B cell (primary cell): ENCODE data around the gene CPNE2. TPM values are rescaled to one million over a fixed set of nuclear protein-coding genes. Genes with fewer than 3 reads are reported as not detected.

ENCODE experiments used
- ATAC-seq: fragments of 200-7000 bp; cut with Tn5 transposase; one replicate; pipeline ENCODE4 v1.10.0; 2021; ENCODE audit warnings: low read depth, mild to moderate bottlenecking, moderate number of reproducible peaks, moderate library complexity
- CTCF ChIA-PET: fragments of 350-600 bp; sonication (Branson Sonifier 250); formaldehyde crosslinking; loops from one replicate; lab custom pipeline; 2021; ENCODE audit warnings: antibody characterized with exemption, inconsistent platforms; lab: Charles Lee
- POLR2A ChIA-PET: fragments of 350-600 bp; sonication (Branson Sonifier 250); formaldehyde crosslinking; loops from one replicate; lab custom pipeline; 2021; ENCODE audit warnings: antibody characterized with exemption; lab: Charles Lee
- DNase-seq: peaks from one replicate; pipeline ENCODE4 v3.0.0; 2013
- H2AFZ ChIP-seq: 2 replicates; pipeline ENCODE4 v1.6.1; 2012; ENCODE audit warnings: mild to moderate bottlenecking, low read depth, low read length; ENCODE audit not compliant: insufficient read depth, poor library complexity, severe bottlenecking
- H3K27ac ChIP-seq, 2 donors: 1 replicate in 1 of 2; 2 replicates in 1 of 2; pipeline ENCODE4 v1.5.1; 2012 to 2013; ENCODE audit warnings: low read length in 2 of 2, mild to moderate bottlenecking in 2 of 2, moderate library complexity in 1 of 2
- H3K27me3 ChIP-seq, 4 experiments: fragments of 200-600 bp in 1 of 4; sonication (generic) in 1 of 4; replicated peaks in 1 of 4; 1 replicate in 2 of 4; 2 replicates in 2 of 4; pipeline versions ENCODE4 v1.6.1 to v1.7.0; 2013 to 2016; ENCODE audit warnings: low read length in 3 of 4, mild to moderate bottlenecking in 2 of 4, mixed read lengths in 1 of 4, moderate library complexity in 1 of 4; ENCODE audit not compliant: insufficient read depth in 4 of 4, control insufficient read depth in 3 of 4; ENCODE audit errors: control extremely low read depth in 1 of 4
- H3K36me3 ChIP-seq, 2 experiments: replicated peaks in 1 of 2; 1 replicate in 1 of 2; 2 replicates in 1 of 2; pipeline versions ENCODE4 v1.6.1 to v1.7.1; 2013; ENCODE audit warnings: low read length in 1 of 2; ENCODE audit not compliant: insufficient read depth in 2 of 2, control insufficient read depth in 1 of 2; ENCODE audit errors: control extremely low read depth in 1 of 2, extremely low read depth in 1 of 2
- H3K4me1 ChIP-seq, 2 donors: fragments of 200-600 bp in 1 of 2; sonication (generic) in 1 of 2; 1 replicate in 1 of 2; 2 replicates in 1 of 2; pipeline versions ENCODE4 v1.5.1 to v1.6.1; 2013 to 2017; ENCODE audit warnings: low read length in 2 of 2; ENCODE audit not compliant: control insufficient read depth in 2 of 2, insufficient read depth in 2 of 2
- H3K4me2 ChIP-seq: replicated peaks from 2 replicates; pipeline ENCODE3; 2012; ENCODE audit warnings: mild to moderate bottlenecking, low read depth, low read length; ENCODE audit not compliant: poor library complexity, severe bottlenecking
- H3K4me3 ChIP-seq, 5 experiments: fragments of 200-600 bp in 1 of 5; sonication (generic) in 1 of 5; 1 replicate in 3 of 5; 2 replicates in 2 of 5; pipeline versions ENCODE4 v1.5.1 to v1.7.0; 2011 to 2016; ENCODE audit warnings: low read length in 4 of 5, mild to moderate bottlenecking in 4 of 5, low read depth in 2 of 5, control low read depth in 1 of 5, moderate library complexity in 1 of 5; ENCODE audit not compliant: insufficient read depth in 1 of 5; ENCODE audit errors: control extremely low read depth in 1 of 5, extremely low read depth in 1 of 5
- H3K79me2 ChIP-seq: fragments of 200-600 bp; sonication (generic); one replicate; pipeline ENCODE4 v1.6.0; 2016; ENCODE audit warnings: low read length; ENCODE audit not compliant: control insufficient read depth, insufficient read depth
- H3K9ac ChIP-seq: fragments of 200-600 bp; sonication (generic); 2 replicates; pipeline ENCODE4 v1.6.1; 2017; ENCODE audit warnings: mild to moderate bottlenecking, low read length, moderate library complexity
- H3K9me3 ChIP-seq, 3 donors: one replicate each; pipeline versions ENCODE4 v1.6.1 to v1.7.1; 2013; ENCODE audit warnings: low read length in 2 of 3; ENCODE audit not compliant: control insufficient read depth in 2 of 3, insufficient read depth in 1 of 3; ENCODE audit errors: control extremely low read depth in 1 of 3
- H4K20me1 ChIP-seq: 2 replicates; pipeline ENCODE4 v1.6.0; 2012; ENCODE audit warnings: mild to moderate bottlenecking, low read length; ENCODE audit not compliant: insufficient read depth, control insufficient read depth, poor library complexity, severe bottlenecking
- H3K27ac Mint-ChIP-seq: one replicate; pipeline ENCODE4 v1.8.0; 2021; ENCODE audit warnings: mixed read lengths
- H3K27me3 Mint-ChIP-seq: one replicate; pipeline ENCODE4 v1.8.0; 2021; ENCODE audit warnings: mixed read lengths
- H3K4me1 Mint-ChIP-seq: one replicate; pipeline ENCODE4 v1.8.0; 2021; ENCODE audit warnings: mixed read lengths
- H3K4me3 Mint-ChIP-seq: one replicate; pipeline ENCODE4 v1.8.0; 2021; ENCODE audit warnings: mixed read lengths
- H3K9me3 Mint-ChIP-seq: one replicate; pipeline ENCODE4 v1.8.0; 2022; ENCODE audit warnings: mixed read lengths; ENCODE audit not compliant: insufficient read depth
- CTCF ChIP-seq: fragments of 200-600 bp; IDR thresholded peaks from one replicate; pipeline ENCODE4 v1.8.0; 2022; ENCODE audit warnings: antibody characterized with exemption, mild to moderate bottlenecking
- EZH2 ChIP-seq: IDR thresholded peaks from 2 replicates; pipeline ENCODE4 v1.6.1; 2012; ENCODE audit warnings: borderline replicate concordance, low read depth, mild to moderate bottlenecking, moderate library complexity, low read length; ENCODE audit not compliant: insufficient read depth, poor library complexity, severe bottlenecking
- WGBS: methylation state at CpG from one replicate; pipeline ENCODE4 v1.1.5; 2013; ENCODE audit warnings: missing lambda C conversion rate; ENCODE audit not compliant: insufficient coverage; 5-methylcytosine and 5-hydroxymethylcytosine counted together
- intact Hi-C: fragments of 100-400 bp; cut with micrococcal nuclease; formaldehyde crosslinking; loops from one replicate; pipeline ENCODE4 v1.10.0; 2022
- polyA plus RNA-seq: library from polyadenylated mRNA; depleted of rRNA; stranded (reverse); fragments of >200 nt; gene quantifications from 2 replicates; pipeline ENCODE4 v1.2.3, GENCODE V29; 2012
- total RNA-seq, 2 donors: library from RNA; stranded (reverse); fragments of 120-200 nt in 1 of 2; gene quantifications; 1 replicate in 1 of 2; 2 replicates in 1 of 2; pipeline versions ENCODE4 v1.2.3 to v1.2.4, GENCODE V29; 2013 to 2022

Gene CPNE2
- total and polyA plus RNA-seq, 2 donors (not counting 1 experiment from before 2014, with no cell fraction given): 1.5 to 2.9 TPM

- H3K36me3 ChIP-seq: peaks cover 2 to 75% of the 10 kb centered on the region in 2 experiments
- H3K4me1 ChIP-seq: no peaks in the 10 kb centered on the region
- H3K4me3 Mint-ChIP-seq: no peak overlapping the region
- no peak overlapping the region for H3K9ac ChIP-seq
- WGBS: 96% methylated on average over 9 of the region's 9 CpGs
- peaks cover 0 to 4% (median 0%) of the 10 kb centered on the region in 3 donors for H3K9me3 ChIP-seq
- H3K79me2 ChIP-seq: no peaks in the 10 kb centered on the region
- ATAC-seq (no peak), DNase-seq (no peak)
- H3K4me3 ChIP-seq: no peak overlapping the region
- H4K20me1 ChIP-seq: no peaks in the 10 kb centered on the region
- POLR2A ChIA-PET: no interaction called here
- no peak for TF ChIP-seq CTCF
- no peak for TF ChIP-seq EZH2
- no peak overlapping the region for H3K4me2 ChIP-seq
- no peak overlapping the region for H3K27ac ChIP-seq
- CTCF ChIA-PET: no interaction called here
- no peaks in the 10 kb centered on the region for H3K27me3 Mint-ChIP-seq
- peak overlapping the region; percentile 20 for H3K27ac Mint-ChIP-seq
- no peaks in the 10 kb centered on the region for H3K9me3 Mint-ChIP-seq
- no peaks in the 10 kb centered on the region for H3K4me1 Mint-ChIP-seq
- intact Hi-C loops: no loop called here
- H3K27me3 ChIP-seq: no peaks in the 10 kb centered on the region
- H2AFZ ChIP-seq: no peak overlapping the region
These were observed 34.0 kb upstream of the CPNE2 start for GRCh38 chr16:57058291-57058861.

GRCh38 chr16:57060323-57061083 is 31.9 kb upstream of the CPNE2 start:
- no peak for ATAC-seq
- 92% methylated on average over 8 of the region's 9 CpGs for WGBS

More at GRCh38 chr16:57060323-57061083, 31.9 kb upstream of the CPNE2 start:
- no peaks in the 10 kb centered on the region for H3K4me1 ChIP-seq
- H3K4me3 Mint-ChIP-seq: no peak overlapping the region
- peaks cover 0 to 6% (median 0%) of the 10 kb centered on the region in 3 donors for H3K9me3 ChIP-seq
- no peak overlapping the region for H2AFZ ChIP-seq
- no peak overlapping the region for H3K4me2 ChIP-seq
- H3K27ac ChIP-seq: peak overlapping the region in 1 of 2 donors; percentile 23
- peaks cover 2 to 56% of the 10 kb centered on the region in 2 experiments for H3K36me3 ChIP-seq
- TF ChIP-seq EZH2: no peak
- no peak for TF ChIP-seq CTCF
- DNase-seq: no peak
- no peaks in the 10 kb centered on the region for H4K20me1 ChIP-seq
- intact Hi-C loops: no loop called here
- peak overlapping the region; percentile 46 for H3K27ac Mint-ChIP-seq
- no peaks in the 10 kb centered on the region for H3K9me3 Mint-ChIP-seq
- POLR2A ChIA-PET: interaction anchor here (0.7 kb wide), 1 partner anchor 87 kb away, joined by 4 read pairs; no protein-coding TSS in a partner anchor
- H3K27me3 ChIP-seq: no peaks in the 10 kb centered on the region
- no peaks in the 10 kb centered on the region for H3K4me1 Mint-ChIP-seq
- no peaks in the 10 kb centered on the region for H3K27me3 Mint-ChIP-seq
- no peak overlapping the region for H3K4me3 ChIP-seq
- CTCF ChIA-PET: no interaction called here
- no peak overlapping the region for H3K9ac ChIP-seq
- H3K79me2 ChIP-seq: no peaks in the 10 kb centered on the region
